SK-N-MC (cell line): ENCODE data around the gene KRTAP10-7.
"Not testable (repeated sequence)": the region's sequence is repeated elsewhere in the genome, so short reads cannot be mapped to it uniquely, and the experiment has no call there.

Experiments
- DNase-seq: peaks from one replicate; pipeline ENCODE4 v3.0.0-alpha.2; 2011; ENCODE audit warnings: low read depth, low spot score
- H3K27ac ChIP-seq: fragments of 200-600 bp; sonication (generic); 2 replicates; pipeline ENCODE4 v1.5.1; 2016; ENCODE audit warnings: mixed run types
- H3K36me3 ChIP-seq: fragments of 200-600 bp; sonication (generic); 2 replicates; pipeline ENCODE4 v1.6.1; 2017; ENCODE audit warnings: antibody characterized with exemption, low read length, mixed read lengths; ENCODE audit not compliant: insufficient read depth
- H3K4me3 ChIP-seq: fragments of 200-600 bp; sonication (generic); 2 replicates; pipeline ENCODE4 v1.5.1; 2016
- H3K9ac ChIP-seq: fragments of 200-600 bp; sonication (generic); 2 replicates; pipeline ENCODE4 v1.8.0; 2017; ENCODE audit warnings: mixed run types, mixed read lengths; ENCODE audit not compliant: insufficient read length
- H3K9me3 ChIP-seq: fragments of 200-600 bp; sonication (generic); 2 replicates; pipeline ENCODE4 v1.6.1; 2017; ENCODE audit warnings: low read depth, mild to moderate bottlenecking, antibody characterized with exemption, low read length, moderate library complexity, mixed read lengths
- EZH2 ChIP-seq: fragments of 200-600 bp; sonication (generic); IDR thresholded peaks from one replicate; pipeline ENCODE4 v1.6.1; 2017; ENCODE audit warnings: antibody characterized with exemption
- FOXP2 ChIP-seq: optimal IDR thresholded peaks from 2 replicates; pipeline ENCODE3; 2011; ENCODE audit warnings: mild to moderate bottlenecking, moderate library complexity; ENCODE audit not compliant: insufficient read depth; ENCODE audit errors: extremely low read length, control extremely low read depth
- POLR2AphosphoS5 ChIP-seq: IDR thresholded peaks from 2 replicates; pipeline ENCODE4 v1.6.1; 2012; ENCODE audit warnings: mild to moderate bottlenecking, low read depth, low read length, borderline replicate concordance

The KRTAP10-7 gene

DNA sequence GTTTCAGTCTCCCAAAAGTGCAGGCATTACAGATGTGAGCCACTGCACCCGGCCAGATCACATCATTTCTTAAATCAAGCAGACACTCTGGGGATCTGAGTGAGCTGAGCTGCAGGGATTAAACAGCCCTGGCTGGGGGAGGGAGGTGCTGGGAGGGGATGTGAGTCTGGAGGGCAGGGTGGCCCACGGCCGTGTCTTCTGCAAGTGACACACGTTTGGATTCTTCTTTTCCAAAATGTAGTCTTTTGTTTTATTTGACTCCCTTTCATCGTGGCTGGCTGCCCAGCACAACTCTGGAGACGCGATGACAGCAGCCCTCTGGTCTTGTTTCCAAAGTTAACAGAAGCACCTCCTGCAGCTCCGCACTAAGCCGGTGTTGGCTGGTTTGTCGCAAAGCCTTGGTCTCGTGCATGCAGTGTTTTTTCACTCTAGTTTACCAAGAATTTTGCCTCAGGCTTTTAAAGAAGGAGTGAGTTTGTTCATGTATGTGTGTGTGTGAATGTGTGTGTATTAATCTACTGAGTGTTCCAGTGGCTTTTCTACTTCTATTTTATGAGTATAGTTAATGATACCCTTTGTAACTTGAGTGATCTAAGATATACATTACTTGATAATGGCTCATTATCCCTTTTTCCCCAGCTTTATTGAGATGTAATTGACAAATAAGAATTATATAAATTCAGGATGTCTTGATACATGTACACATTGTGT is 17.2 kb upstream of the KRTAP10-7 start:
- H3K4me3 ChIP-seq: peak overlapping the region; percentile 10; the same call in 1 of the 2 replicates
- peak; percentile 37 for DNase-seq
- no peak overlapping the region for H3K9ac ChIP-seq
- H3K27ac ChIP-seq: peak overlapping the region; percentile 48; the same call in 1 of the 2 replicates
- no peak for TF ChIP-seq FOXP2
- no peak for TF ChIP-seq EZH2
- TF ChIP-seq POLR2AphosphoS5: no peak
- H3K36me3 ChIP-seq: peaks cover 4% of the 10 kb centered on the region; the same call in 1 of the 2 replicates
- H3K9me3 ChIP-seq: peaks cover 4% of the 10 kb centered on the region; the same call in 1 of the 2 replicates

DNA sequence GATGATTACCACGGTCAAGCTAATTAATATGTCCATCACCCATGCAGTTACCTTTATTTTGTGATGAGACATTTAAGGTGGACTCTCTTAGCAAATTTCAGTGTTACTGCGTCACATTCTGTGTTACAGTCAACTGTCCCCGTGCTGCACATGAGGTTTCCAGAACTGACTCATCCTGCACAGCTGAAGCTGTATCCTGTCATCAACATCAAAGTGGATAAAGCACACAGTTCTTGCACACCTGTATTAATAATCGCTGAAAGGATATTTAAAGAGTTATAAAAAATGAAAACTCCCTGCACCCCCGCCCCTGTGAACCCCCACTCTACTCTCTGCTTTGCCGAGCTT is 16.6 kb upstream of the KRTAP10-7 start:
- TF ChIP-seq POLR2AphosphoS5: no peak
- TF ChIP-seq EZH2: no peak
- TF ChIP-seq FOXP2: no peak
- Histone ChIP-seq H3K9ac (no peak overlapping the region), H3K27ac (no peak overlapping the region), H3K9me3 (peaks cover 4% of the 10 kb centered on the region; the same call in 1 of the 2 replicates), H3K36me3 (peaks cover 4% of the 10 kb centered on the region; the same call in 1 of the 2 replicates), H3K4me3 (no peak overlapping the region)
- no peak for DNase-seq

DNA sequence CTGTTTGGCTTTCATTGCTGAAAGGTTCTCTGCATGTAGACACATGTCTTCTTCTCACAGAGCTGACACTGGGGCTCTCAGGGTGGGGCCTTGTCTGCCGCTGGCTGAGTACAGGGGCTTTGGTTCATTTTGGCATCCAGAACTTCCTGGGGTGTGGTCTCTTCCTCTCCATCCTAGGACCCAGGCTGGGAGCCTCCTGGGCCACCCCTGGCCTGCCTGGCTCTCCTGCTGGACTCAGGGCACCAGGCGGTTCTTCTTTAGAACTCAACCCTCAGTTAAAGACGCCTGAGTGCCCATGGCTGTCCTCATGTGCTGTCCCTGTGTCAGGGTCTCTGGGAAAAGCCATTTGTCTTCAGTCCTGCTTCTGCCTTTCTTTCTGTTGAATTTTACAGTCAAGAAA is 14.5 kb upstream of the KRTAP10-7 start:
- Histone ChIP-seq H3K9me3 (peaks cover 4% of the 10 kb centered on the region; the same call in 1 of the 2 replicates), H3K36me3 (peaks cover 4% of the 10 kb centered on the region; the same call in 1 of the 2 replicates), H3K4me3 (no peak overlapping the region), H3K9ac (no peak overlapping the region), H3K27ac (no peak overlapping the region)
- no peak for DNase-seq
- TF ChIP-seq EZH2 (no peak), FOXP2 (no peak), POLR2AphosphoS5 (no peak)

DNA sequence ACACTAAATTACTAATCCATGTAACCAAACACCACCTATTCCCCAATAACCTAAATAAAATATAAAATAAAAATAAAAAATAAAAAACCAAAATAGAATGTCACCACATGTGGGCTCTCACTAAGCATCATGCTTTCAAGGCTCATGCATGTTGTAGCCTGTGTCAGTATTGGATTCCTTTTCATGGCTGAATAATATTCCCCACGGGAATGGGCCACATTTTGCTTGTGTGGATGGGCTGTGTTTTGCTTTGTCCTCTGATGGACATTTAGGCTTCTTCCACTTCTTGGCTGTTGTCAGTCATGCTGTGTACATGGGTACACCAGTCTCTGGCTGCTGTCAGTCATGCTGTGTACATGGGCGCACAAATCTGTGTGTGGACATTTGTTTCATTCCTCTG is 11.3 kb upstream of the KRTAP10-7 start:
- H3K36me3 ChIP-seq: peaks cover 4% of the 10 kb centered on the region; the same call in 1 of the 2 replicates
- TF ChIP-seq FOXP2 (no peak), EZH2 (no peak), POLR2AphosphoS5 (no peak)
- DNase-seq: no peak
- H3K9me3 ChIP-seq: no peaks in the 10 kb centered on the region
- no peak overlapping the region for H3K4me3 ChIP-seq
- H3K27ac ChIP-seq: no peak overlapping the region
- H3K9ac ChIP-seq: no peak overlapping the region

DNA sequence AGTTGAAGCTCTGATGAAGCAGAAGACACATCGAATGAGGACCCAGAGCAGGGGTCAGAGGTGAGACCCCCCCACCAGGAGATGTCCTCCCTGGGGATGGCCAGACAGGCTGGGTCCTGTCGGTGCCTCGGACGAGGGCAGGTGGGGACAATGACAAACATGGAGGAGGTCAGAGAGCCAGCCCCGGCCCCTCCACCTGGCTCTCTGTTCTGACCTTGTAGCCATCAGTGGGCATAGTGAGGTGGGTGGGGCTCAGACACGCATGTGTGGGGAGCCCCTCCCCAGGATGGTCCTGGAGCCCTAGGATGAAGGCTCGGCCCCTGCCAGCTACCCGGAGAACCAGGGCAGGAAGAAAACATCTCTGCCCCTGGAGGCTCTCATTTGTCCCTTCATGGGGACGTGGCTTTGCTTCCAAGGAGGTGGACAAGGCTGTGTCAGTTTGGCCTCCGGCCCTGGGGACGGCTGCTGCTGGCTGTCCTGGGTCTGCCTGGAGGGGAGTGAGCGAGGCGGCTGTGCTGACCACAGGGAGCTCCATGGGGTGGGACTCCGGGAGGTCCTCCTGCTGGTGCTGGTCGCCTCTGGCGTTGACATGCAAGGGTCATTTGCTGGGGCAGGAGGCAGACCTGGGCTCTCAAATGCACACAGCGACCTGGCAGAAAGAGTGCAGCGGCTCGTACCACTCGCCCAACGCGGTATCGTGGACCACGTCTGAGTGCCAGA is 10.7 kb upstream of the KRTAP10-7 start:
- Histone ChIP-seq H3K36me3 (peaks cover 4% of the 10 kb centered on the region; the same call in 1 of the 2 replicates), H3K27ac (no peak overlapping the region), H3K9me3 (no peaks in the 10 kb centered on the region), H3K4me3 (no peak overlapping the region), H3K9ac (no peak overlapping the region)
- TF ChIP-seq FOXP2 (no peak), EZH2 (no peak), POLR2AphosphoS5 (no peak)
- DNase-seq: no peak

DNA sequence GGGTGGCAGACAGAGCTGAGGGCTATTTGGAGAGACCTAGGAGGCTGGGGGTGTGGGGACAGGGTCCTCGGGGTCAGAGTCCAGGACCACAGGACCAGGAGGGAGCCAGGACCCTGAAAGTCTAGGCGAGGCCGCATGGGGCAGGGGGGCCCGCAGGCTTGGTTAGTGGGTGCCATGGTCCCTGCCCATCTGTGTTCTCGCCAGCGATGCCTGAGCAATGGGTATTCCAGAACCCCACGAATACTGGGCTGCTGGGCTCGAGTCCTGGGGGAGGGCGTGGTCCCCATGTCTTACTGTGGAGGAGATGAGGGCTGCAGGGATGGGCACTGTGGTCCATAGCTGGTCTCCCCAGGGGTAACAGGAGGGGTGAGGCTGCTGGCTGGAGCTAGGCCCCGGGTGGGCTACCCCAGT is 10.1 kb upstream of the KRTAP10-7 start:
- H3K9ac ChIP-seq: no peak overlapping the region
- no peak for DNase-seq
- H3K27ac ChIP-seq: no peak overlapping the region
- H3K4me3 ChIP-seq: no peak overlapping the region
- no peaks in the 10 kb centered on the region for H3K9me3 ChIP-seq
- TF ChIP-seq EZH2: no peak
- no peak for TF ChIP-seq FOXP2
- TF ChIP-seq POLR2AphosphoS5: no peak
- H3K36me3 ChIP-seq: peaks cover 4% of the 10 kb centered on the region; the same call in 1 of the 2 replicates

DNA sequence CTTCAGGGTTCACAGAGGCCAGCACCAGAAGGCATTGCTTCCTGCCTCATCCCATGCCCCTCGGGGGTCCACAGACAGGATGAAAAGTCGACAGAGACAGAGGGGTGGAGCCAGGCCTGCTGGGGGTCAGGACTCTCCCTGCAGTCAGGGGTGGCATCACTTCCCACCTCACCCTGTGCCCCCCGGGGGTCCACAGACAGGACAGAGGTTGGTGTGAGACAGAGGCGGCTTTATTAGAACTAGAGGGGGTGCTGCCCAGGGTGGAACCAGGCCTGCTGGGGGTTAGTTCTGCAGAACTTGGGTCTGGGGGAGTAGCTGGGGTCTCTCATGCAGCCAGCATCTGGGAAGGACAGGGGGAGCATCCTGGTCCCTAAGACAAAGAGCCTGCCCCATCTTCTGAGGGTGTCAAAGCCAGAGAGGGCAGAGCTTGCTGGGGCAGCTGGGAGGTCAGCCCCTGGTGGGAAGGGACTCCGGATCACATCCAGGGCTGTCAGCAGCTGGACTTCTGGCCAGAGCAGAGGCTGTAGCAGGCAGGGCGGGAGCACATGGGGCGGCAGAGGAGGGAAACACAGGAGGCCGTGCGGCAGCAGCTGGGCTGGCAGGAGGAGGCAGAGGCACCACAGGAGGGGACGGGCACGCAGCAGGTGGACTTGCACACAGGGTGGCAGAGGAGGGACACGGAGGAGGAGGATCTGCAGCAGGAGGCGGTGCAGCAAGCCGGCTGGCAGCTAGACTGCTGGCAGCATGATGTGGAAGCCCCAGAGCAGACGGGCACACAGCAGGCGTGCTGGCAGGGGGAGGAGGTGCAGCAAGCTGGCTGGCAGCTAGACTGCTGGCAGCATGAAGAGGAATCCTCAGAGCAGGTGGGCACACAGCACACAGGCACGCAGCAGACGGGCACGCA is 9.2 kb upstream of the KRTAP10-7 start:
- H3K4me3 ChIP-seq, H3K9ac ChIP-seq, H3K36me3 ChIP-seq, DNase-seq, H3K27ac ChIP-seq, H3K9me3 ChIP-seq: not testable (repeated sequence)

DNA sequence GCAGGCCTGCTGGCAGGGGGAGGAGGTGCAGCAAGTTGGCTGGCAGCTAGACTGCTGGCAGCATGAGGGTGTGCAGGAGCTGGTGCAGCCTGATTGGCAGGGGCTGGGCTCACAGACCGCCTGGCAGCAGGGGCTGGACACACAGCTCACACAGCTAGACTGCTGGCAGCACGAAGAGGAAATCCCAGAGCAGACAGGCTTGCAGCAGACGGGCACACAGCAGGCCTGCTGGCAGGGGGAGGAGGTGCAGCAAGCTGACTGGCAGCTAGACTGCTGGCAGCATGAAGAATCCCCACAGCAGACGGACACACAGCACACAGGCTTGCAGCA is 8.6 kb upstream of the KRTAP10-7 start:
- H3K9me3 ChIP-seq, H3K27ac ChIP-seq, DNase-seq, H3K36me3 ChIP-seq, H3K9ac ChIP-seq, H3K4me3 ChIP-seq: not testable (repeated sequence)
